Stimulated activated CD4-positive, alpha-beta T cell treated with anti-CD3 and anti-CD28 coated beads, TNF-alpha, amount 100 ng/mL, for 24 hours (primary cell): ENCODE measurements around the gene TEAD1.
"Not testable (repeated sequence)": the region's sequence is repeated elsewhere in the genome, so short reads cannot be mapped to it uniquely, and the experiment has no call there.

Source experiments
- DNase-seq, 3 experiments: peaks; one replicate each; pipeline ENCODE4 v3.0.0-alpha.2; 2020; ENCODE audit warnings: low read depth in 3 of 3

TEAD1 gene

DNA sequence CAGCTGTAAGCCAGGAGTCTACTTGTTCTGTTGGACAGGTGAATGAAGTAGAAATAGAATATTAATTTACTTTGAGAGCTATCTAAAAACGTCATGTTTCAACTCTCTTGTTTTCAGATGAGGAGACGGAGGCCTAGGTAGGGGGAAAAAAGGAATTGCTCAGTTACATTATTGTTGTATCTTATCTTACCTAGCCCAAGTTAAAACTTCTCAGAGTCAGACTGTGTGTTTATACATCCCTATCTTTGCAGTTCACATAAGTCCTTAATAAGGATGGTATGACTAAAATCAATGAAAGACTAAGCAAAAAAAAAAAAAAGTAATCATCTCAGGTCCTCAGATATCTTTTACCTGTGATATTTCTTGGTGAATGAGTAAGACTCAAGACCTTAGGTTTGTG is 62.8 kb downstream of the TEAD1 start:
- DNase-seq = no peak

DNA sequence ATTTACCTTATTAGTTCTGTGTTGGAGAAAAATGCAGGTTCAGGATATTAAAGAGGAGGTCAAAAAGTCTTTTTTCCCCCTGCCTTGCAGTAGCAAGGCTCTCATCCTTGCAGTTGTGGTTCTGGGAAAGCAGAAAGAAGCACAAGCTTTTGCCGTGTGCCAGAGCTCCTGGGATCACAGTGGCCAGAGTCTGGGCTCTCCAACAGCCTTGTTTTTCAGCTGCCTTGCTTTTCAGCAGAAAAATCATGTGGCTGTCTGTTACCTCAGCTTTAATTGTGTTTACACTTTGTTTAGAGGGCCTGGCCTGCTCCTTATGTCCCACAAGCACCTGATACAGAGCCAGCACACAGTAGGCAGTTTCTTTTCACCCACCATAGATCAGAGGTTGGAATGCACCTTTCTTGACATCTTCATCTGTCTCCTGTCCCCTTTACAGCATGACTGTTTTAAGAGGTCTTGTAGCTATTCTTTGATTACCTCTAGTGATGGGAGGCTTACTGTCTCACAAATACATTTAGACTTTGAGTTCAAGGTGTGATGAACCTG is 67.5 kb downstream of the TEAD1 start:
- DNase-seq = no peak

DNA sequence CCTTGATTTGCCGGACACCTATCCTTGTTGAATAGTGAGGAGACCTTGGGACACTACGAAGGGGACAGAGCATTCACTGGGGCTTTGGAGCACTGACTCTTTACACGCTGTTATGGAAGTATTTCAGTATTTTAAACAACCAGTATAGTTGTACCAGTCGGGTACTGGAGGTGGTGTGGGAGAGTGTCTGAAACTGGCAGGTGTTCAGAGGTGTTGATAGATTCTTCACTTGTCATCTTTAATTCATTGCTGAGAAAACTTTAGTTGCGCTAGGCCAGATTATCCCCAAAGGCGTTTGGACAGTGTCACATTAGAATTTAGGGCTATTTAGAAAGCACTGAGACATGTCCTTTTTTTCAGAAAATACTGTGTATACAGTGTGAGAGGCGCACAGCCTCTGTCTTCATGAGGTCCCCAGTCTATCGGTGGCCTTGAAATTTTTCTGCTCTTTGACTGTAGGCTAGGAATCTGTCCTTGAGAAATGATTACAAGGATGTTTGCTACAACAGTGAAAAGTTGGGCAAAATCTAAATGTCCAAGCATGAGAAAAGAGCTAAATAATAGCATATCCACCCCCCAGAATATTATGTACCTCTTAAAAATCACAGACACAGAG is 69.7 kb downstream of the TEAD1 start:
- DNase-seq = no peak

DNA sequence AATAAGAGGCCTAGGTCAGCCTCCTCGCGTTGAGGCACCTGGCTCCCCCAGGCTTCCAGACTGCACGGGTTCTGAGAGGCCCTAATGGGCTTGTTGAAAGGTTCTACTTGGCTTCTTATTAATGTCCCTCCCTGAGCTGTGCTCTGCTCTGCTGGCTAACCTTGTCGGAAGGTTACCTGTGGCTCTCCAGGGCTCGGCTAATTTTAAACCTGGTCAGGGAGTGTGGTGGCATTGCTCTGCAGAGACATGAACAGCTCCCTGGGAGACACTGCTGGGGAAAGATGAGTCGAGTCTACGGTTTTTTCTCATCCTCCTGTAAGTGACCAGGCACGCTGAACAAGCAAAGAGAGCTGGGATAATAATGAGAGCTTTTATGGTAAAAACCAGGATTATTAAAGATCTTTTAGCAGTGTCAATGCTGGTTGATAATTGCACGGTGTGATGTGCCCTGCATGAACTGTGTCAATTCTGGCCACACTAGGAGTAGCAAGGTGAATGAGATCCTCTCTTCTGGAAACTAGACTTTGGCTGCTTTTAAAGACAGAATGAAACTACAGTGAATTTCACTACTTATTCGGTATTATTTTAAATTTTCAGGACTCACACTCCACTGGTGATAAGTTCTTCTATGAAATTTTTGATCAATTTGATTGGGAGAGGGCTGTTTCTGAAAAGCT is 70.7 kb downstream of the TEAD1 start:
- no peak for DNase-seq

DNA sequence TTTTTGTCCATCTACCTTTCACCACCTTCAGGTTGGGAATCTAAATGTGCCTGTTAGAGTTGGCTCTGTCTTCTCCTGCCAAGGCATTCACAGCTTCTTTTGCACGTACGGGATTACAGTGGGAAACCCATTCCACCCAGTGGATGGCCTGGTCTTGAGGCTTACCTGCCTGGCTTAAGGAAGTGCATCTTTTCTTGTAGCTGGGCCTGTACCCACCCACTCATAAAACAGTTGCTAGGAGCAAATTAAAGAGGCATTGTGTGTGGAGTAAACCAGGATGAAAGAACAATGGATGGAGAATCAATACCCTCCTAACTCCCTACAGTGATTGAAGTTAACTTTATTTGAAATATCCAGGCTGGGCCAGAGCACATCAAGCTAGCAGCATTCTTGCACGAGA is 71.6 kb downstream of the TEAD1 start:
- DNase-seq = no peak

DNA sequence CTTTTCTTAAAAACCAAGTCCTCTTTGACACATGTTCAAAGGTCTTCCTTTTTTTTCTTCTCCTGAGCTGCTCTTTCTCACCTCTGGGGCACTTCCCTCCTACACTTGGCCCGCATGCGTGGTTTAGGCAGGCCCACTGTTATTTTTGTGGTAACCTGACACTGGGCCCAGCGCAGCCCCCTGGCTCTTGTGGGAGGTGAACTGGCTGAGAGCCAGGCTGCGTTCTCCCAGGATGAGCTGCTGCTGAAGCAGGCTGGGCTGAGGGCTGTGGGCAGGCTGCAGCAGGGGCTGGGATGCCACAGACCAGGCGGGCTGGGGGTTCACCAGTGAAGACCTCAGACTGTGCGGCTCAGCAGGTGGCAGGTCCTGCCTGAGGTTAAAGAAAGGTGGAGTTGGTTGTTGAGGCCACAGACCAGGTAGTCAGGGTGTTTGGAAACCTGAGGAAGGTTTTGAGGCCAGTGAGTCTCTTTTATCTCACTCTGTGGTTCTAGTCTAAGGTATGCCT is 72.4 kb downstream of the TEAD1 start:
- DNase-seq = no peak

DNA sequence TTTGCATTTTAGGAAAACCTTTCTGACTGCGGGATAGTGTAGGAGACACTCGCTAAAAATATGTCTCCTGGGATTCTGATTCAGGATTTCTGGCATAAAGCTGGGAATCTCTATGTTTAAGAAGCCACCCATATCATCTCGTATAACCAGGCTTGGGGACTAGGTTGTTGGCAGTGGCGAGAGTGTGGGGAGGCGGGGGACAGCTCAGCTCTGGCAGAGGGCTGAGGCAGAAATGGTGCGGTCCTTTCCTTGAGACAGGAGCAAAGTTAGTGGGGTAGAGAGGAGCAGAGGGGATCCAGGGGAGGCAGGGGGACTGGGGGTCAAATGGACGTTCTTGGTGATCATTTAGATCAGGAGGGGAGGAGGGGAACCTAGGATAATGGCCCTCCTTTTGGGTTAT is 74.3 kb downstream of the TEAD1 start:
- no peak for DNase-seq

DNA sequence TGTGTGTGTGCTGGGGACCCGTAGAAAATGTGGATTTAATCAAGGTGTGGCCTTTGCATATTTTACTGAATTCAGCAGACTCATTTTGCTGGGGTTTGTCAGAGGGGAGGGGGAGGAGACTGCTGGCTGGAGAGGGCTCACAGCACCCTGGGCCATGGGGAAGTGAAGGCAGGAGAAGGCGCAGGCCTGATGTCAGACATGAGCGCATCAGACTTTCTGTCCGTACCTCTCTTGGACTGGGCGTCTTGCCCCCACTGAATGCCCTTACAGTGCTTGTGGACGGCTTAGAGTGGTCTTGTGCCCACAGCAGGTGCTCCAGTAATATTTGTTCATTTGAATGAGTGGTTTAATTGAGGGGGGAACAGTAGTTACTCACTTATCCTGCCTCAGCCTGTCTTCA is 75.2 kb downstream of the TEAD1 start:
- DNase-seq = no peak

DNA sequence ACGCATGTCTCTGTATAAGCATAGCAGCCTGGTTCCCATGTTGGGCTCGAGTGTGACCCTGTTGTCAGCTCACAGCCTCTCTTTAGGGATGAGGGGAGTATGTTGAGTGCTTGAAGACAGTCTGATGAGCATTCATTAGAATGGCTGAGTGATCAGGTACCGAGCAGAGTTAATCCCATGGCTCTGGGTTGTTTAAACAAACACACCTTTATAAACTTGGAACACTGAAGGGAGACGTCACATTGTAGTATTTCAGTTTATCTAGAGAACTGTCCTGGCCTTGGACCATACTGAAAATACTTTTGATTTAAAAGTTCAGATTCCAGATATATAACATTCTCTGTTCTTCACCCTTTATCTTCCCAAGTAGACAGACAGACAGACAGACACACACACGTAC is 76.0 kb downstream of the TEAD1 start:
- no peak for DNase-seq

DNA sequence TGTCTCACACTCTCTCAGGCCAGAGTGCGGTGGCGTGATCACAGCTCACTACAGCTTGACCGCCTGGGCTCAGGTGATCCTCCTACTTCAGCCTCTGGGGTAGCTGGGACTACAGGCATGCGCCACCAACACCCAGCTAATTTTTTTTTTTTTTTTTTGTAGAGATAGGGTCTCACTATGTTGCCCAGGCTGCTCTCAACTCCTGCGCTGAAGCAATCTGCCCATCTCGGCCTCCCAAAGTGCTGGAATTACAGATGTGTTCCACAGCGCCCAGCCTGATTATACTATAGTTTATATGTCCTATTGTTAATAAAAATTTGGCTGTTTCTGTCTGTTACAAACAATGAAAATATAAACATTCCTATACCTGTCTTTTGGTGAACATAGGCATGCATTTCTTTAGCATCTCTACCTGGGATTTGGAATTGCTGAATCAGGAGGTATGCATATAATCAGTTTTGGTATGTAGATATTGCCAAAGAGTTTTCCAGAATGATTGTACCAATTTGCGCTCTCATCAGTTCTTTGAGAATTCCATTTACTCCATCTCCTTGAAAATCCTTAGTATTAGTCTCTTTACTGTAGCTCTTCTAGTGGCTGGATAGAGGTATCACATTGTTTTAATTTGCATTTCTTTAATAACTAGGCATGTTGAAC is 78.8 kb downstream of the TEAD1 start:
- DNase-seq = no peak

DNA sequence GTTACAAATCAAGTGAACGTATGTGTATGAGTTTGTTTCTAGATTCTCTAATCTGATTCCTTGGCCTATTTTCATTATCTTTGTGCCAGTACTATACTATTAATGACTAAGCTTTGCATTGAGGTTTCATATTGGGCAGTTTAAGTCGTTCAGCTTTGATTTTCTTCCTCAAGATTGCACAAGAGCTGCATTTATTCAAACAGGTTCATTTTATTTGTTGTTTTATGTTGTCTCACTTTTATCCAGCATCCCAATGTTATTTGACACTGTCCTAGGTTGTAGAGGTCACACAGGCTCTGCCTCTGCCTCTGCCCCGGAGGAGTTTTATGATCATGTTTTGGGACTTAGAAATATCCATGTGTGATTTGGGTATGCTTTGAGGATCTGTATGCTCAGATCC is 79.8 kb downstream of the TEAD1 start:
- no peak for DNase-seq

DNA sequence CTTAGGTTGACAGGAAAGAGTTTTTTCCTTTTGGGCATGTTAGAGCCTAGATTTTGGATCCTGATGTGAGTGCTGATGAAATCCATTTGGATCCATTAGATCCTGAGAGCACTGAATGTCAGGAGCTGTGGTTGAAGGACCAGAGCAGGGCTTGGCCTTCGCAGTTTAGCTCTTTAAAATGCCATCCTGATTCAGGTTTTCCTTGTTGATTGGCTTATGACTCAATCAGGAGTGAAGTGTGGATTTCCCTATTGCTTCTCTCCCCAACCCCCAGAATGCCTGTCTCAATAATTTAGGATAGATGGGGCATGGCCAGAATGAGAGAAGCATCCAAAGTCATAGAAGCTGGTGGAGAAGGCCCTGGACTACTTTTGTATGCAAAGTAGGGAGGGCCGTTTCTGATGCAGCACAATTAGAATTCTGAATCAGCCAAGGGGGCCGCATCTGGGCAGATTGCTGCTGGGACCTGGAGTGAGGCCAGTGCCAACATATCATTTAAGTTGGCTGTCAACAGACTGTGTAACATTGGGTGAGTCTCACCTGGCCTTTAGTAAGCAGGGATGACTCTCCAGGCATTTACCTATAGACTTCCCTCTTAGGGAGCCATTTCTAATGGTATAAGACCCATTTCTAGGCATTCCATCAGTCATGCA is 80.5 kb downstream of the TEAD1 start:
- no peak for DNase-seq

DNA sequence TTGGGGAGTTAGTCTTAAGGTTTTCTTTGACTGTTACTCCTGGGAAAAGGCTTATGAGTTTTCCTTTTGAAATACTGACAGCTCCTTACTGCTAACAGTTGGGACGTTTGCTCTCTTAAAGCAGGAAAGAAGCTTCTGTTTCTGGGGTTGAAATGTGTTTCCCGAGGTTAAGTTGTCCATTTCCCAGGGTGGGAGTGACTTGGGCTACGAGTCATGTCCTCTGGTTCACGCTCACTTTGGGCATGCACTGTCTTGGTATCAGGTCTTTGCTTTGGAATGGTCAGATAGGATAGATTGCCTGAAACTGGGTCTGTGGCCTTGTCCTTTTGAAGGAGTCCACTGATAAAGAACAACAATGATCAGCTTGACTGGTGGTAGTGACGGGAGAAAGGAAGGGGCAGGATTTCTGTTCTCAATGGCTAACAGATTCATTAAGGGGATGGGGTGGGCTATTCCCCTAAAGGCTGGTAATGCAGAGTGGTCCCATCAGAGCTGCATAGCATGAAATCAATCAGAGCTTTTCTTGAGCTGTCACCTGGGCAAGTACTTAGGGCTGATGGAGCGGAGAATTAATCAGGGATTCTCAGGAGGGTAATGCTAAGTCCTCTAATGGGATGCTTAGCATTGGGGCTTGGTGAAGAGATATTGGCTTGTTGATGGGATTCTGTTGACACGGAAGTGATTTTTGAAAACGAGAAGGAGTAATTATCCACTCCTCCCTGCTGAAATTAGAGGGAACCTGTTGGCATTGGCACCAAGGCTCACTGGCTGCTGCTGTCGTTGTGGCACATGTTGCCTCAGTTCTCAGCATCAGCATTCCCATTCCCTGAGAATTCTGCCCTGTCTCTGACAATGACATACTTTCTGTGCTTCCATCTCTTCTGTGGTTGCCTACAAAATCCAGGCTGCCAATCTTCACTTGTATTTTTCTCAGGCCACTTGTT is 81.6 kb downstream of the TEAD1 start:
- DNase-seq = no peak

DNA sequence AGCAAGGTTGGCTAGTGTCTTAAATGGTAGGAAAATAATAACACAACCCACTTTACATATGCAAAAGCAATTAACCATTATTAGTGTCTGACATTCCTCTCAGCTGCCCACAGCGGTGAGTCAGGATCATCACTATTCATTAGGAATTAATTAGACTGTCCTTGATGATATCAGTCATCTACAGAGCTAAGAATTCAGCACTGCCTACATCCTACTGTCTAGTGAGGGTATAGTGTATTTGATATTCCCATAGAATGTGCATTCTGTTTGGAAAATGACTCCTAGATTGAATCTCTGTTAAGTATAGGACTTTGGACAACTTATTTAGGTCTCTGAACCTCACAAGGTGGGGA is 82.2 kb downstream of the TEAD1 start:
- DNase-seq = no peak

DNA sequence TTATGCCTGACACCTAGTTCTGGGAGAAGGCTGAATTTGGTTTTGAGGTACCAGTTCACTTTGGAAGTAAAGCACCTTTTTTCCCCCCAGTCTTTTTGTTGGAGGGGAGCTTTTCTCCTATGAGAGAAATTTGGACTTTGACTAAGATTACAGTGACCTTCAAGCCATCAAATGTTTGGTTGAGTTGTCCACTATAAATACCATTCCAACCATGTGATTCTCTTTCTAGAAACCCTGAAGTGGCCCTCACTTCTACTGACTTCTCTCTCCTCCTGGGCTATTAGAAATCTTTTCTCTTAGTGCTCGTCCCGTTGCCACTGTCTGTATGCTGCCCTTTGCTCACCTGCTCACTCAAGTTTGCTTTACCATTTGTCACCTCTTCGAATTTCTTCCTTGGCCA is 82.6 kb downstream of the TEAD1 start:
- DNase-seq = no peak

DNA sequence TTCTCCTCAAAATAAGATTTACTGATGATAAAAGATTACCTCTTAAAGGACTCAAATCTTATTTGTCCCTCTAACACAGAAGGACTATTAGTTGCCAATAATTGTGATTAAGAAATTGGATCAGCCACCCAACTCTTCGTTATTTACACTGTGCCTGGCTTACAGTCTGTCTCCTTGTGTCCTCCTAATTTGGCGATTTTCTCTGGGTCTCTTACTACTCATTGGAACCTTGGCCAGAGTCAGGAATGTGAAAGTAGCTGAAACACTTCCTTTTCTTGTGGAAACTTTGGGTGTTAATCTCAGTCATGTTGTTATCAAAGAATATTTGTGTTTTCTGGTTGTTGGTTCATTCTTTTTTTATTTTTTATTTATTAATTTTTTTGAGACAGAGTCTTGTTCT is 83.2 kb downstream of the TEAD1 start:
- no peak for DNase-seq

DNA sequence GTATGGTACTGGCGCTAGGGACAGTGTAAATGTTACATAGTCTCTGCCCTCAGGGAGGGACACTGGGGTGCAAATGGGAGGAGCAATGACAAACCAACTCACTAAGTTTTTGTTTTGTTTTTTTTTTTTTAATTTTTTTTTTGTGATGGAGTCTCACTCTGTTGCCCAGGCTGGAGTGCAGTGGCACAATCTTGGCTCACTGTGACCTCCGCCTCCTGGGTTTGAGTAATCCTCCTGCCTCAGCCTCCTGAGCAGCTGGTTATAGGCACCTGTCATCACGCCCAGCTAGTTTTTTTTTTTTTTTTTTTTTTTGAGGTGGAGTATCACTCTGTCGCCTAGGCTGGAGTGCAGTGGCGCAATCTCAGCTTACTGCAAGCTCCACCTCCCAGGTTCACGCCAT is 83.9 kb downstream of the TEAD1 start:
- DNase-seq = not testable (repeated sequence)

DNA sequence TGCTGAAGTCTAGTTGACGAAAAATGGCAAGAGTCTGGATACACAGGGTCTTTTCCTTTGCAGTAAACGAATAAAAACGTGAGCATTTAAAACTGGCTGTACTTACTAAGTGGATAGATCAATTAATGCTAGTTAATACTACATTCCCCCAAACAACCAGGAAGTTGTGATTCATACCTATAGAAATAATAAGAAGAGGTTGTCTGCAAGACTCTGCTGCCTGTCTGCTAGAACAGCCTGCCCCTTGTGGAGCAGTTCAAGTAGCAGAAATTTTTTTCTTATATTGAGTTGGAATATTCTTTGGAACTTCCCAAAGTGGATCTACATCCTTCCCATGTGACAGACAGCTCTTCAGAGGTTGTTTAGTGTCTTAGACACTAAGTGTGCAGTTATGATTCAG is 86.8 kb downstream of the TEAD1 start:
- no peak for DNase-seq

DNA sequence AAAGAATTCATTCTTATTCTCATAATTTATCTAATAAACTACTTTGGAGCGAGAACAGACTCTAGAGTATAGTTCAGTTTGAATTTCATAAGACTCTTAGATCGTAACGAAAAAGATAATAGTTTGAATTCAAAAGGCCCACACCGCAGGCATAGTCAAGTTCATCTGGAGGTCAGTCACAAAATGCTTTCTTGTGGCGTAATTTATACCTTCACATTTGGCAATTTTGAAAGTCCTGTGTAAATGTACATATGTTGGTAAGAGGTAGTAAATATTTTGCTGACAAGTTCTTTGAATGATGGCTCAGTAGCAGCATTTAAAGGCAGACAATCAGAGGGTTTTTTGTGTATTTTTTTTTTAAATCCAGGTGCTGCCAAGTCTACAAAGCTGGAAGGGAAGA is 88.1 kb downstream of the TEAD1 start:
- no peak for DNase-seq

DNA sequence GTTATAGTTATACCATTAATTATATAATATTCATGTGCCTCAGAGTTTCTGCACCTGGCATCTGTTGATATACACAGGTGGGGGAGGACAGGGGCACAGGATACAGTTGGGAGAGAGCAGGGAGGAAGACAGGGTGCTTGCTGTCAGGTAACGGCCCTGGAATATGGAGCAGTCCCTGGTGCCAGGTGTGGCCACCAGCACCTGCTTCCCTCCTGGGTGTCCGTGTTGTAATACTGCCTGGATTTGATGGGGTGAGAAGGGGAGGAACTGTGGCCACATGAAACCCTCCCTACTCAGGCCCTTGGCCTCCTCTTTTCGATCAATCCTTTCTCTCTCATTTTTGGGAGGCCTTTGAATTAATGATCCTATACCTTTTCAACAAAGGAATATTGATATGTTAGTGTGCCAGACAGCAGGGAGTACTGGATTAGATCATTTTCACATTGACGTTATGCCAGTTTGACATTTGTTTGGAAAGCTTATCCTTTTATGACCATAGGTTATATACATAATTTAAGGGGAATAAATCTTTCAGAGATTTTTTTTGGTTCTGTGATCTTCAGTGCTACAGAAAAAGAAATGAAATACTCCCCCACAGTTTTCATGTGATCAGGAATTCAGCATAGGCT is 88.6 kb downstream of the TEAD1 start:
- DNase-seq = no peak
